ENCODE measurements around the gene SYVN1.
A peak's percentile ranks its signal among the peaks of the same experiment; 100 is the strongest.
"Not testable (repeated sequence)": the region's sequence is repeated elsewhere in the genome, so short reads cannot be mapped to it uniquely, and the experiment has no call there.

The SYVN1 gene

GRCh38 chr11:65134240-65134951 is at the start of gene SYVN1:
Gene SYVN1, minus strand, starts transcription at chr11:65134519. Its CDS starts 918 bp downstream, at chr11:65133601.
- peaks cover 31 to 46% of the 10 kb centered on the region in 2 donors for H3K4me1 ChIP-seq (ENCODE audit: control insufficient read depth in 1 of 2, insufficient read depth in 2 of 2, low read length in 2 of 2)
- no peaks in the 10 kb centered on the region for H3K9me3 ChIP-seq (ENCODE audit: control insufficient read depth in 1 of 2, low read length in 2 of 2)
- peak within 1 kb of the TSS; percentile 85 to 99 for H3K9ac ChIP-seq (ENCODE audit: low read depth in 1 of 2, low read length in 2 of 2)
- peak within 1 kb of the TSS; percentile 97 for H3K27ac ChIP-seq (ENCODE audit: low read depth, low read length)
- no peaks in the 10 kb centered on the region for H3K27me3 ChIP-seq (ENCODE audit: control insufficient read depth in 1 of 2, insufficient read depth in 2 of 2, low read length in 2 of 2)
- peaks cover 28 to 36% of the 10 kb centered on the region in 2 donors for H3K36me3 ChIP-seq (ENCODE audit: control insufficient read depth in 1 of 2, insufficient read depth in 2 of 2, low read length in 2 of 2)
- H3K4me3 ChIP-seq (ENCODE audit: low read depth in 1 of 2, low read length in 2 of 2), result peak within 1 kb of the TSS; percentile 78 to 94

- Histone ChIP-seq H3K27ac (ENCODE audit: low read depth, low read length) (no peak overlapping the region), H3K9me3 (ENCODE audit: control insufficient read depth in 1 of 2, low read length in 2 of 2) (no peaks in the 10 kb centered on the region), H3K27me3 (ENCODE audit: control insufficient read depth in 1 of 2, insufficient read depth in 2 of 2, low read length in 2 of 2) (no peaks in the 10 kb centered on the region), H3K36me3 (ENCODE audit: control insufficient read depth in 1 of 2, insufficient read depth in 2 of 2, low read length in 2 of 2) (peaks cover 27 to 43% of the 10 kb centered on the region in 2 donors), H3K4me1 (ENCODE audit: control insufficient read depth in 1 of 2, insufficient read depth in 2 of 2, low read length in 2 of 2) (peaks cover 24 to 25% of the 10 kb centered on the region in 2 donors), H3K4me3 (ENCODE audit: low read depth in 1 of 2, low read length in 2 of 2) (peak overlapping the region; percentile 93), H3K9ac (ENCODE audit: low read depth in 1 of 2, low read length in 2 of 2) (peak overlapping the region; percentile 84 to 98)
Measured at GRCh38 chr11:65183201-65183891, 49.0 kb upstream of the SYVN1 start.

GRCh38 chr11:65182258-65183170 is 48.2 kb upstream of the SYVN1 start:
- Histone ChIP-seq H3K4me1 (ENCODE audit: control insufficient read depth in 1 of 2, insufficient read depth in 2 of 2, low read length in 2 of 2) (peaks cover 24 to 25% of the 10 kb centered on the region in 2 donors), H3K27ac (ENCODE audit: low read depth, low read length) (peak overlapping the region; percentile 79), H3K36me3 (ENCODE audit: control insufficient read depth in 1 of 2, insufficient read depth in 2 of 2, low read length in 2 of 2) (peaks cover 21 to 36% of the 10 kb centered on the region in 2 donors), H3K9ac (ENCODE audit: low read depth in 1 of 2, low read length in 2 of 2) (peak overlapping the region; percentile 84 to 98), H3K4me3 (ENCODE audit: low read depth in 1 of 2, low read length in 2 of 2) (peak overlapping the region; percentile 93), H3K9me3 (ENCODE audit: control insufficient read depth in 1 of 2, low read length in 2 of 2) (no peaks in the 10 kb centered on the region), H3K27me3 (ENCODE audit: control insufficient read depth in 1 of 2, insufficient read depth in 2 of 2, low read length in 2 of 2) (no peaks in the 10 kb centered on the region)

DNA sequence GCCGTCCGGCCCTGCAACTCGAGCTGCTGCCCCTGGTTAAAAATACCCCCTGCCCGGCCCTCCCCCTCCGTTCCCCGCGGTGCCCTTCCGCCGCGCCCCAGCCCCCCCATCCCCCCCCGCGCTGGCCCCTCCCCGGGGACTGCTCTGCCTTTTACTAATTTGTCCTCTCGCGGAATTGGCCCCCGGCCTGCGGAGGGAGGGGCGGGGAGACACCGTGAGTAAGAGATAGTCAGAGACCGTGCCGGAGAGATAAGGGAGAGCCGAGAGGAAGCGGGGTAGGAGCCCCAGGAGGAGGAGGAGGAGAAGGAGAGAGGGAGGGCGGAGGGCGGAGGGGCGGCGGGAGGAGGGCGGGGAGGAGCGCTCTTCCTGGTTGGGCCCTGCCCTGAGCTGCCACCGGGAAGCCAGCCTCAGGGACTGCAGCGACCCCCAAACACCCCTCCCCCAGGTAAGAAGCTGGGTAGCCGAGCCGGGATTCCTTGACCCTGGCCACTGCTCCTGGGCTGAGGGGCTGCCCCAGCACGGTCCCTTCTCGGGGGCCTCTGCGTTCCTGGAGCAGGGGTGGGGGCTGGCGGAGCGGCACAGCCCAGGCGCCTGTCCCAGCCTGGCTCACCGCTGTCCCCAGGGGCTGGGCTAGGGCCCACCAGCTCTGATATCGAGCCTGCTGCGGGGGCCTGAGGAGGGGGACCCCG is 47.4 kb upstream of the SYVN1 start, which contains the start of gene CAPN1:
TSS of gene CAPN1 (plus strand) at position 360 of the 689 bp plus-strand sequence. CDS start 774 bp downstream, outside the sequence.
- peak within 1 kb of the TSS; percentile 93 for H3K4me3 ChIP-seq (ENCODE audit: low read depth in 1 of 2, low read length in 2 of 2)
- H3K27ac ChIP-seq (ENCODE audit: low read depth, low read length), result peak within 1 kb of the TSS; percentile 79
- peak within 1 kb of the TSS; percentile 89 to 98 for H3K9ac ChIP-seq (ENCODE audit: low read depth in 1 of 2, low read length in 2 of 2)
- H3K9me3 ChIP-seq (ENCODE audit: control insufficient read depth in 1 of 2, low read length in 2 of 2), result no peaks in the 10 kb centered on the region
- no peaks in the 10 kb centered on the region for H3K27me3 ChIP-seq (ENCODE audit: control insufficient read depth in 1 of 2, insufficient read depth in 2 of 2, low read length in 2 of 2)
- H3K4me1 ChIP-seq (ENCODE audit: control insufficient read depth in 1 of 2, insufficient read depth in 2 of 2, low read length in 2 of 2), result peaks cover 22% of the 10 kb centered on the region in 2 donors
- peaks cover 20 to 28% of the 10 kb centered on the region in 2 donors for H3K36me3 ChIP-seq (ENCODE audit: control insufficient read depth in 1 of 2, insufficient read depth in 2 of 2, low read length in 2 of 2)

DNA sequence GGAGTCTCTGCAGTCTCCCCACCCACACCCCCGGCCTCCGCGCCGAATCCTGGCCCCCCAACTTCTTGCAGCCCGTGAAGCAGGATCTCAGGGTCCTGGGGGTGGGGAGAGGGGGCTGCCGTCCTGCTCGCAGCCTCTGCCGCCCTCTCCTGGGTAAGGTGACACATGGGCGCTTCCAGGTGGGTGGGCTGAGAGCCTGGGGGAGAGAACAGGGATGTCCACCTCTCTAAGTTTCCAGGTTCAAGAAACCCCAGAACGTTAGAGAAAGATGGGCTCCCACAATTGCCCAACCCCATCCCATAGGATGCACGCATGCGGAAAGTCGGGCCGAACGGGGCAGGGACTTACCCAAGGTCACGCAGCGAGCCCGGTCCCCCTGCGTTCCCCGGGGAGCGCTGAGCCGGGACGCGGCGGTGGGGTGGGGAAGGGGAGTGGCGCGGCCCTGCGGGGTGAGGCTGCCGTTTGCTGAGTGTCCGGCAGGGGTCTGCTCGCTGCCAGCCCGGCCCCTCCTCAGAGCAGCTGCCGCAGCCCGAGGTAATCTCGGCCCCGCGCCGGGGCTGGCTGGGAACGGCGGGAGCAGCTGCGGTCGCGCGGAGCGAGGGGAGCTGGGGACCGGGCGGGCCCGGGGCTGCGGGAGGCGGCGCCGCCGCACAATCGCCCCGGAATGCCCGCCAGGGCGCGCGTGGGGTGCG is 46.7 kb upstream of the SYVN1 start:
- Histone ChIP-seq H3K9me3 (ENCODE audit: control insufficient read depth in 1 of 2, low read length in 2 of 2) (no peaks in the 10 kb centered on the region), H3K4me1 (ENCODE audit: control insufficient read depth in 1 of 2, insufficient read depth in 2 of 2, low read length in 2 of 2) (peaks cover 21 to 22% of the 10 kb centered on the region in 2 donors), H3K36me3 (ENCODE audit: control insufficient read depth in 1 of 2, insufficient read depth in 2 of 2, low read length in 2 of 2) (peaks cover 13 to 21% of the 10 kb centered on the region in 2 donors), H3K27me3 (ENCODE audit: control insufficient read depth in 1 of 2, insufficient read depth in 2 of 2, low read length in 2 of 2) (no peaks in the 10 kb centered on the region), H3K4me3 (ENCODE audit: low read depth in 1 of 2, low read length in 2 of 2) (peak overlapping the region; percentile 93), H3K27ac (ENCODE audit: low read depth, low read length) (peak overlapping the region; percentile 77), H3K9ac (ENCODE audit: low read depth in 1 of 2, low read length in 2 of 2) (peak overlapping the region; percentile 82 to 89)

DNA sequence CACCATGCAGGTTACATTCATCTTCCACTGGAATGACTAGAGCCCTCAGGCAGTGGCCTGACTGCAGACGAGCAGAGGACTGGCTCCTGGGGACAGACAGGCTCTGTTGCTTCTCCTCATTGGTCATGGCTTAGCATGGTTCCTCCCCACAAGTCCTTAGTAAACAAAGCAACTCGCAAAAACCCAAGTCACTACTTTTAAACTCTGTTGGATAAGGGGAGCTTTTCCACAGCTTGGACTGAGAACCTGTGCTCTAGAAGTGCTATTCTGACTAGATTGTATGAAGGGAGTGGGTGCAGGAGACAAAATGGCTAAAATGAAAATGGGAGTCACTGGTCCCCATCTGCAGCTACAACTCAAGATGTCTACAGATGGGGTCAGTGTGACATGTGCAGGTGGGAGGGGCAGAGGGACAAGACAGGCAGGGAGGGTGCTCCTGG is 40.3 kb upstream of the SYVN1 start:
- not testable (repeated sequence) for H3K4me1 ChIP-seq (ENCODE audit: control insufficient read depth in 1 of 2, insufficient read depth in 2 of 2, low read length in 2 of 2); H3K27ac ChIP-seq (ENCODE audit: low read depth, low read length); H3K27me3 ChIP-seq (ENCODE audit: control insufficient read depth in 1 of 2, insufficient read depth in 2 of 2, low read length in 2 of 2); H3K36me3 ChIP-seq (ENCODE audit: control insufficient read depth in 1 of 2, insufficient read depth in 2 of 2, low read length in 2 of 2); H3K9me3 ChIP-seq (ENCODE audit: control insufficient read depth in 1 of 2, low read length in 2 of 2); H3K4me3 ChIP-seq (ENCODE audit: low read depth in 1 of 2, low read length in 2 of 2); H3K9ac ChIP-seq (ENCODE audit: low read depth in 1 of 2, low read length in 2 of 2)

- H3K9me3 ChIP-seq (ENCODE audit: control insufficient read depth in 1 of 2, low read length in 2 of 2), result no peaks in the 10 kb centered on the region
- no peaks in the 10 kb centered on the region for H3K36me3 ChIP-seq (ENCODE audit: control insufficient read depth in 1 of 2, insufficient read depth in 2 of 2, low read length in 2 of 2)
- no peaks in the 10 kb centered on the region for H3K4me1 ChIP-seq (ENCODE audit: control insufficient read depth in 1 of 2, insufficient read depth in 2 of 2, low read length in 2 of 2)
- no peak overlapping the region for H3K4me3 ChIP-seq (ENCODE audit: low read depth in 1 of 2, low read length in 2 of 2)
- H3K9ac ChIP-seq (ENCODE audit: low read depth in 1 of 2, low read length in 2 of 2), result no peak overlapping the region
- no peaks in the 10 kb centered on the region for H3K27me3 ChIP-seq (ENCODE audit: control insufficient read depth in 1 of 2, insufficient read depth in 2 of 2, low read length in 2 of 2)
- no peak overlapping the region for H3K27ac ChIP-seq (ENCODE audit: low read depth, low read length)
Measured at GRCh38 chr11:65172600-65172999, 38.3 kb upstream of the SYVN1 start.

DNA sequence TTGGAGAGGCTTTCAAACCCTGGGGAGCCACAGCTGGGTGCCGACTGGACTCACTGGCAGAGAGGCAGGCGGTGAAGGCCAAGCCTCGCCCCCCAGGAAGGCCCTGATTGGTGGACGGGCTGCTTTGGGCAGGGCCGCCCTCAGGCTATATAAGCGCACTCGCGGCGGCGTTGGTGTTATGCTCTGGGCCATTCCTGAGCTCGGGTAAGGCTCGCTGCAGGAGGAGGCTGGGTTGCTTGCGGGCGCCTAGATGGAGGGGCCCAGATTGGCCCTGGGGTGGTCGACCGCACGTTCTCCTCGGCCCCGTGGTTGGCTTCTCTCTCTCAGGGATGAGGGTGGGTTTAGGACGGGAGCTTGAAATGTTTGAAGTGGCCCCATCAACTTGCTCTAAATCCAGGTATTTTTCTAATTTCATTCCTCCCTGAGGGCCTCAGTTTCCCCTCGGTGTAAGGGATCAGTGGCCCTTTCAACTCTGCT is 35.8 kb upstream of the SYVN1 start, which contains the start of gene SPDYC:
TSS of gene SPDYC (plus strand) at position 176 of the 477 bp plus-strand sequence. CDS start 1,125 bp downstream, outside the sequence.
- H3K4me1 ChIP-seq (ENCODE audit: control insufficient read depth in 1 of 2, insufficient read depth in 2 of 2, low read length in 2 of 2), result peaks cover 0 to 4% of the 10 kb centered on the region in 2 donors
- H3K36me3 ChIP-seq (ENCODE audit: control insufficient read depth in 1 of 2, insufficient read depth in 2 of 2, low read length in 2 of 2), result no peaks in the 10 kb centered on the region
- no peak within 1 kb of the TSS for H3K4me3 ChIP-seq (ENCODE audit: low read depth in 1 of 2, low read length in 2 of 2)
- H3K27ac ChIP-seq (ENCODE audit: low read depth, low read length), result no peak within 1 kb of the TSS
- no peaks in the 10 kb centered on the region for H3K9me3 ChIP-seq (ENCODE audit: control insufficient read depth in 1 of 2, low read length in 2 of 2)
- H3K27me3 ChIP-seq (ENCODE audit: control insufficient read depth in 1 of 2, insufficient read depth in 2 of 2, low read length in 2 of 2), result no peaks in the 10 kb centered on the region
- H3K9ac ChIP-seq (ENCODE audit: low read depth in 1 of 2, low read length in 2 of 2), result no peak within 1 kb of the TSS

- Histone ChIP-seq H3K4me1 (ENCODE audit: control insufficient read depth in 1 of 2, insufficient read depth in 2 of 2, low read length in 2 of 2) (peaks cover 0 to 4% of the 10 kb centered on the region in 2 donors), H3K27ac (ENCODE audit: low read depth, low read length) (no peak overlapping the region), H3K9me3 (ENCODE audit: control insufficient read depth in 1 of 2, low read length in 2 of 2) (no peaks in the 10 kb centered on the region), H3K4me3 (ENCODE audit: low read depth in 1 of 2, low read length in 2 of 2) (no peak overlapping the region), H3K27me3 (ENCODE audit: control insufficient read depth in 1 of 2, insufficient read depth in 2 of 2, low read length in 2 of 2) (no peaks in the 10 kb centered on the region), H3K9ac (ENCODE audit: low read depth in 1 of 2, low read length in 2 of 2) (no peak overlapping the region), H3K36me3 (ENCODE audit: control insufficient read depth in 1 of 2, insufficient read depth in 2 of 2, low read length in 2 of 2) (no peaks in the 10 kb centered on the region)
Measured at GRCh38 chr11:65169164-65169641, 34.9 kb upstream of the SYVN1 start.
